Activated CD4-positive, alpha-beta T cell treated with anti-CD3 and anti-CD28 coated beads for 36 hours (primary cell): ENCODE data around the gene SYDE1. TPM values are rescaled to one million over a fixed set of nuclear protein-coding genes. Genes with fewer than 3 reads are reported as not detected.
"Not testable (repeated sequence)": the region's sequence is repeated elsewhere in the genome, so short reads cannot be mapped to it uniquely, and the experiment has no call there.

Source experiments
- ATAC-seq: fragments of 200-7000 bp; cut with Tn5 transposase; one replicate; pipeline ENCODE4 v1.10.0; 2021; ENCODE audit warnings: mild to moderate bottlenecking, moderate library complexity
- CTCF ChIA-PET: fragments of 350-600 bp; sonication (Branson Sonifier 250); formaldehyde crosslinking; loops from one replicate; lab custom pipeline; 2021; ENCODE audit warnings: antibody characterized with exemption; lab: Charles Lee
- POLR2A ChIA-PET: fragments of 350-600 bp; sonication (Branson Sonifier 250); formaldehyde crosslinking; loops from one replicate; lab custom pipeline; 2021; ENCODE audit warnings: antibody characterized with exemption, inconsistent platforms; lab: Charles Lee
- DNase-seq: peaks from one replicate; pipeline ENCODE4 v3.0.0-alpha.2; 2020
- H3K27ac Mint-ChIP-seq: one replicate; pipeline ENCODE4 v1.8.0; 2021; ENCODE audit warnings: mixed read lengths
- H3K27me3 Mint-ChIP-seq: one replicate; pipeline ENCODE4 v1.8.0; 2021; ENCODE audit warnings: mixed read lengths
- H3K36me3 Mint-ChIP-seq: one replicate; pipeline ENCODE4 v1.8.0; 2021; ENCODE audit warnings: low read depth, mixed read lengths
- H3K4me1 Mint-ChIP-seq: one replicate; pipeline ENCODE4 v1.8.0; 2021; ENCODE audit warnings: mixed read lengths
- H3K4me3 Mint-ChIP-seq: one replicate; pipeline ENCODE4 v1.8.0; 2021; ENCODE audit warnings: mild to moderate bottlenecking, moderate library complexity, mixed read lengths
- H3K9me3 Mint-ChIP-seq: one replicate; pipeline ENCODE4 v1.8.0; 2021; ENCODE audit warnings: low read depth, mixed read lengths
- intact Hi-C, 2 experiments: fragments of 100-400 bp; cut with DNase I in 1 of 2; cut with micrococcal nuclease in 1 of 2; formaldehyde crosslinking; loops; one replicate each; pipeline versions ENCODE4 v1.14.2 to v1.15.1; 2022 to 2024; cut with DNase I, micrococcal nuclease
- total RNA-seq, 2 experiments: library from RNA; stranded (reverse); gene quantifications; one replicate each; pipeline ENCODE4 v1.2.3, GENCODE V29; 2021

Gene SYDE1
- total RNA-seq, 2 experiments from 2014 or later: 2.1 to 3.3 TPM

- no peak overlapping the region for H3K27ac Mint-ChIP-seq
- H3K36me3 Mint-ChIP-seq: no peaks in the 10 kb centered on the region
- H3K4me3 Mint-ChIP-seq: no peak overlapping the region
Observed at GRCh38 chr19:15093001-15093400, 14.2 kb upstream of the SYDE1 start.

GRCh38 chr19:15096223-15096622, 11.0 kb upstream of the SYDE1 start:
- Mint-ChIP-seq H3K4me1 (peaks cover 5% of the 10 kb centered on the region), H3K27ac (no peak overlapping the region), H3K27me3 (no peaks in the 10 kb centered on the region), H3K4me3 (no peak overlapping the region), H3K9me3 (no peaks in the 10 kb centered on the region), H3K36me3 (no peaks in the 10 kb centered on the region)
- POLR2A ChIA-PET: no interaction called here
- intact Hi-C loops: no loop called here
- ATAC-seq (no peak), DNase-seq (no peak)
- CTCF ChIA-PET: interaction anchor here (0.7 to 1.1 kb wide), 2 partner anchors 9 to 195 kb away, joined by 3 read pairs; no protein-coding TSS in a partner anchor

More at GRCh38 chr19:15093001-15093400, 14.2 kb upstream of the SYDE1 start:
- ATAC-seq: no peak
- no peaks in the 10 kb centered on the region for H3K9me3 Mint-ChIP-seq
- peaks cover 5% of the 10 kb centered on the region for H3K4me1 Mint-ChIP-seq
- CTCF ChIA-PET: interaction anchor here (0.7 to 2.8 kb wide), 14 partner anchors 8 to 459 kb away, joined by 3 to 27 read pairs (median 4); partner anchors contain the start of gene AKAP8L
- intact Hi-C loops: loop anchor here (2.0 to 5.0 kb wide), 2 partner anchors 32 to 464 kb away; a partner anchor contains a TSS
- DNase-seq: no peak
- no peaks in the 10 kb centered on the region for H3K27me3 Mint-ChIP-seq
- POLR2A ChIA-PET: interaction anchor here (0.6 kb wide), 1 partner anchor 157 kb away, joined by 3 read pairs; no protein-coding TSS in a partner anchor

GRCh38 chr19:15097980-15098379, 9.2 kb upstream of the SYDE1 start:
- intact Hi-C loops, H3K36me3 Mint-ChIP-seq, H3K27ac Mint-ChIP-seq, ATAC-seq, DNase-seq, H3K4me1 Mint-ChIP-seq, POLR2A ChIA-PET, H3K27me3 Mint-ChIP-seq, H3K4me3 Mint-ChIP-seq, H3K9me3 Mint-ChIP-seq: not testable (repeated sequence)
- CTCF ChIA-PET: interaction anchor here (0.7 kb wide), 1 partner anchor 11 kb away, joined by 3 read pairs; no protein-coding TSS in a partner anchor

GRCh38 chr19:15098460-15098859, 8.7 kb upstream of the SYDE1 start:
- H3K4me1 Mint-ChIP-seq: no peaks in the 10 kb centered on the region
- DNase-seq: no peak
- ChIA-PET CTCF (interaction anchor here (0.6 to 0.7 kb wide), 2 partner anchors 11 to 21 kb away, joined by 3 to 5 read pairs; no protein-coding TSS in a partner anchor), POLR2A (no interaction called here)
- H3K36me3 Mint-ChIP-seq: peaks cover 2% of the 10 kb centered on the region
- peaks cover 4% of the 10 kb centered on the region for H3K9me3 Mint-ChIP-seq
- H3K4me3 Mint-ChIP-seq: no peak overlapping the region
- ATAC-seq: no peak
- H3K27ac Mint-ChIP-seq: no peak overlapping the region
- H3K27me3 Mint-ChIP-seq: no peaks in the 10 kb centered on the region
- intact Hi-C loops: no loop called here

GRCh38 chr19:15099017-15099582, 8.1 kb upstream of the SYDE1 start:
- peaks cover 3% of the 10 kb centered on the region for H3K36me3 Mint-ChIP-seq
- intact Hi-C loops: no loop called here
- DNase-seq (no peak), ATAC-seq (no peak)
- H3K27ac Mint-ChIP-seq: no peak overlapping the region
- ChIA-PET POLR2A (no interaction called here), CTCF (interaction anchor here (0.6 to 3.0 kb wide), 5 partner anchors 11 to 77 kb away, joined by 3 to 36 read pairs (median 5); no protein-coding TSS in a partner anchor)
- no peaks in the 10 kb centered on the region for H3K4me1 Mint-ChIP-seq
- no peak overlapping the region for H3K4me3 Mint-ChIP-seq
- H3K27me3 Mint-ChIP-seq: no peaks in the 10 kb centered on the region
- H3K9me3 Mint-ChIP-seq: peaks cover 8% of the 10 kb centered on the region

- peak; percentile 80 for DNase-seq
- no peak overlapping the region for H3K27ac Mint-ChIP-seq
- H3K4me3 Mint-ChIP-seq: no peak overlapping the region
- POLR2A ChIA-PET: interaction anchor here (0.5 kb wide), 1 partner anchor 173 kb away, joined by 3 read pairs; no protein-coding TSS in a partner anchor
- peaks cover 20% of the 10 kb centered on the region for H3K9me3 Mint-ChIP-seq
- H3K27me3 Mint-ChIP-seq: peaks cover 6% of the 10 kb centered on the region
- CTCF ChIA-PET: interaction anchor here (0.6 to 3.7 kb wide), 25 partner anchors 9 to 413 kb away, joined by 3 to 36 read pairs (median 5); a partner anchor contains a TSS
- intact Hi-C loops: loop anchor here (1.0 kb wide), 1 partner anchor 49 kb away; no protein-coding TSS in a partner anchor
- peak; percentile 95 for ATAC-seq
- H3K36me3 Mint-ChIP-seq: peaks cover 8% of the 10 kb centered on the region
- peaks cover under 1% of the 10 kb centered on the region for H3K4me1 Mint-ChIP-seq
Observed at GRCh38 chr19:15101479-15102082, 5.6 kb upstream of the SYDE1 start.

- Mint-ChIP-seq H3K9me3 (peaks cover 20% of the 10 kb centered on the region), H3K27me3 (peaks cover 10% of the 10 kb centered on the region), H3K27ac (no peak overlapping the region), H3K36me3 (peaks cover 9% of the 10 kb centered on the region), H3K4me1 (peaks cover 14% of the 10 kb centered on the region), H3K4me3 (no peak overlapping the region)
- ATAC-seq (no peak), DNase-seq (no peak)
- ChIA-PET CTCF (interaction anchor here (0.5 to 1.2 kb wide), 4 partner anchors 12 to 451 kb away, joined by 3 to 4 read pairs (median 4); no protein-coding TSS in a partner anchor), POLR2A (no interaction called here)
- intact Hi-C loops: no loop called here
Observed at GRCh38 chr19:15104003-15104402, 3.2 kb upstream of the SYDE1 start.

- Mint-ChIP-seq H3K27me3 (peaks cover 10% of the 10 kb centered on the region), H3K4me1 (peaks cover 14% of the 10 kb centered on the region), H3K4me3 (no peak overlapping the region), H3K36me3 (peaks cover 9% of the 10 kb centered on the region), H3K9me3 (peaks cover 20% of the 10 kb centered on the region), H3K27ac (no peak overlapping the region)
- ATAC-seq (no peak), DNase-seq (no peak)
- ChIA-PET CTCF (interaction anchor here (1.0 to 1.2 kb wide), 3 partner anchors 47 to 451 kb away, joined by 3 read pairs; no protein-coding TSS in a partner anchor), POLR2A (no interaction called here)
- intact Hi-C loops: no loop called here
Observed at GRCh38 chr19:15104411-15104810, 2.8 kb upstream of the SYDE1 start.

GRCh38 chr19:15105044-15105443, 2.2 kb upstream of the SYDE1 start:
- ChIA-PET CTCF (interaction anchor here (0.6 to 1.1 kb wide), 2 partner anchors 9 to 46 kb away, joined by 3 read pairs; no protein-coding TSS in a partner anchor), POLR2A (no interaction called here)
- Mint-ChIP-seq H3K4me1 (peaks cover 14% of the 10 kb centered on the region), H3K36me3 (peaks cover 9% of the 10 kb centered on the region), H3K9me3 (peaks cover 20% of the 10 kb centered on the region), H3K27ac (no peak overlapping the region), H3K27me3 (peaks cover 10% of the 10 kb centered on the region), H3K4me3 (no peak overlapping the region)
- ATAC-seq (no peak), DNase-seq (no peak)
- intact Hi-C loops: no loop called here

- no peak for ATAC-seq
- Mint-ChIP-seq H3K4me3 (peak overlapping the region; percentile 72), H3K27me3 (peaks cover 10% of the 10 kb centered on the region), H3K27ac (no peak overlapping the region), H3K9me3 (peaks cover 17% of the 10 kb centered on the region), H3K36me3 (peaks cover 9% of the 10 kb centered on the region), H3K4me1 (peaks cover 14% of the 10 kb centered on the region)
- CTCF ChIA-PET: interaction anchor here (0.9 to 1.3 kb wide), 2 partner anchors 11 to 46 kb away, joined by 3 read pairs; no protein-coding TSS in a partner anchor
- POLR2A ChIA-PET: no interaction called here
- DNase-seq: no peak
- intact Hi-C loops: no loop called here
Observed at GRCh38 chr19:15108145-15108844, 1.1 kb downstream of the SYDE1 start.
